Lower leg skin (tissue), 4 donors: Measurements from ENCODE around the gene PARP9. TPM values are rescaled to one million over a fixed set of nuclear protein-coding genes. Genes with fewer than 3 reads are reported as not detected.

Source experiments
- DNase-seq, 2 donors: peaks; one replicate each; pipeline ENCODE4 v3.0.0-alpha.2; 2019; ENCODE audit warnings: low spot score in 2 of 2
- H3K4me3 ChIP-seq: fragments of 200-600 bp; sonication (generic); 2 replicates; pipeline ENCODE4 v1.5.1; 2017; ENCODE audit warnings: mild to moderate bottlenecking, low read depth; ENCODE audit not compliant: poor library complexity, severe bottlenecking
- CTCF ChIP-seq, 3 donors: fragments of 450-650 bp; IDR thresholded peaks; one replicate each; pipeline ENCODE4 v1.5.1; 2016; ENCODE audit warnings: antibody characterized with exemption in 3 of 3, mild to moderate bottlenecking in 3 of 3, moderate library complexity in 2 of 3
- POLR2A ChIP-seq, 2 donors: fragments of 450-650 bp; IDR thresholded peaks; one replicate each; pipeline ENCODE4 v1.6.1; 2016 to 2017; ENCODE audit warnings: antibody characterized with exemption in 2 of 2, mild to moderate bottlenecking in 1 of 2, moderate library complexity in 1 of 2
- WGBS, 2 donors: methylation state at CpG; one replicate each; pipeline ENCODE4 v1.1.5; 2018; 5-methylcytosine and 5-hydroxymethylcytosine counted together
- intact Hi-C: fragments of 100-400 bp; cut with DNase I; formaldehyde crosslinking; loops from one replicate; pipeline ENCODE4 v1.15.0; 2023; ENCODE audit warnings: low total_unique reads
- total RNA-seq, 4 donors: library from RNA; depleted of rRNA; stranded (reverse); fragments of >200 nt; gene quantifications; one replicate each; pipeline ENCODE4 v1.1.0, GENCODE V29; 2016

Gene PARP9
- total RNA-seq, 4 donors from 2014 or later = 4.9 to 10.1 (median 7.3) TPM

- no peak for DNase-seq
- no peak overlapping the region for H3K4me3 ChIP-seq
- intact Hi-C loops = no loop called here
- whole genome bisulfite sequencing, 2 donors = 93 to 96% methylated on average over 5 of the region's 5 CpGs
- TF ChIP-seq CTCF (IDR thresholded peaks at IDR 0.05) = no peak
- no peak for TF ChIP-seq POLR2A (IDR thresholded peaks at IDR 0.05)
These were observed 17.9 kb downstream of the PARP9 start for GRCh38 chr3:122546151-122546550.

GRCh38 chr3:122538956-122539490 is 25.1 kb downstream of the PARP9 start:
- intact Hi-C loops = no loop called here
- H3K4me3 ChIP-seq = no peak overlapping the region
- 88 to 89% methylated on average over 7 of the region's 7 CpGs for WGBS, 2 donors
- no peak for DNase-seq
- TF ChIP-seq CTCF (IDR thresholded peaks at IDR 0.05) = no peak
- TF ChIP-seq POLR2A (IDR thresholded peaks at IDR 0.05) = no peak

- DNase-seq = no peak
- 67 to 72% methylated on average over 3 of the region's 3 CpGs for WGBS, 2 donors
- intact Hi-C loops = no loop called here
- TF ChIP-seq POLR2A (IDR thresholded peaks at IDR 0.05) (no peak), CTCF (IDR thresholded peaks at IDR 0.05) (no peak)
- no peak overlapping the region for H3K4me3 ChIP-seq
These were observed 27.5 kb downstream of the PARP9 start for GRCh38 chr3:122536632-122537001.

GRCh38 chr3:122535964-122536631 is 28.0 kb downstream of the PARP9 start:
- DNase-seq = no peak
- intact Hi-C loops = no loop called here
- WGBS, 2 donors = 88 to 91% methylated on average over 6 of the region's 6 CpGs
- TF ChIP-seq POLR2A (IDR thresholded peaks at IDR 0.05) = no peak
- TF ChIP-seq CTCF (IDR thresholded peaks at IDR 0.05) = no peak
- H3K4me3 ChIP-seq = no peak overlapping the region

GRCh38 chr3:122533931-122534334 is 30.2 kb downstream of the PARP9 start:
- no peak overlapping the region for H3K4me3 ChIP-seq
- no peak for DNase-seq
- WGBS, 2 donors = 45 to 55% methylated on average over 1 of the region's 1 CpG
- intact Hi-C loops = no loop called here
- TF ChIP-seq POLR2A (IDR thresholded peaks at IDR 0.05) (no peak), CTCF (IDR thresholded peaks at IDR 0.05) (no peak)

GRCh38 chr3:122533480-122533879 is 30.6 kb downstream of the PARP9 start:
- TF ChIP-seq CTCF (IDR thresholded peaks at IDR 0.05) (no peak), POLR2A (IDR thresholded peaks at IDR 0.05) (no peak)
- no peak overlapping the region for H3K4me3 ChIP-seq
- intact Hi-C loops = no loop called here
- 88 to 89% methylated on average over 2 of the region's 2 CpGs for WGBS, 2 donors
- no peak for DNase-seq
